Endothelial cell (in vitro differentiated cells): ENCODE results near the gene TJP1. TPM values are rescaled to one million over a fixed set of nuclear protein-coding genes. Genes with fewer than 3 reads are reported as not detected.
A peak's percentile ranks its signal among the peaks of the same experiment; 100 is the strongest.

Experiments used
- DNase-seq: peaks from one replicate; pipeline ENCODE4 v3.0.0; 2021; ENCODE audit warnings: low spot score
- H3K27ac Mint-ChIP-seq: one replicate; pipeline ENCODE4 v1.8.0; 2021; ENCODE audit warnings: mixed read lengths, inconsistent platforms; ENCODE audit not compliant: unreplicated experiment
- H3K27me3 Mint-ChIP-seq: one replicate; pipeline ENCODE4 v1.8.0; 2021; ENCODE audit warnings: mild to moderate bottlenecking, moderate library complexity, mixed read lengths, inconsistent platforms; ENCODE audit not compliant: unreplicated experiment
- H3K36me3 Mint-ChIP-seq: one replicate; pipeline ENCODE4 v1.8.0; 2021; ENCODE audit warnings: mild to moderate bottlenecking, low read depth, mixed read lengths, inconsistent platforms; ENCODE audit not compliant: unreplicated experiment
- H3K4me1 Mint-ChIP-seq: one replicate; pipeline ENCODE4 v1.8.0; 2021; ENCODE audit warnings: mild to moderate bottlenecking, mixed read lengths, inconsistent platforms; ENCODE audit not compliant: unreplicated experiment
- H3K4me3 Mint-ChIP-seq: one replicate; pipeline ENCODE4 v1.8.0; 2021; ENCODE audit warnings: mild to moderate bottlenecking, mixed read lengths, inconsistent platforms; ENCODE audit not compliant: unreplicated experiment
- H3K9me3 Mint-ChIP-seq: one replicate; pipeline ENCODE4 v1.8.0; 2021; ENCODE audit warnings: mixed read lengths, inconsistent platforms; ENCODE audit not compliant: unreplicated experiment
- total RNA-seq: library from RNA; stranded (reverse); fragmentation: NEBNext Ultra II Directional; extraction: Animal tissue kit (Norgen Biotek cat#: 25700); gene quantifications from one replicate; pipeline ENCODE4 v1.2.1, GENCODE V29; 2021; ENCODE audit not compliant: unreplicated experiment
- TF ChIP-seq, protein P1 (sequence below): fragments of 200-600 bp; sonication (generic); IDR thresholded peaks from one replicate; pipeline ENCODE4 v1.5.0; 2021; ENCODE audit warnings: antibody characterized with exemption; ENCODE audit not compliant: unreplicated experiment

Gene TJP1
- total RNA-seq, 1 donor from 2014 or later, result 473 TPM

- Mint-ChIP-seq H3K27ac (peak overlapping the region; percentile 30), H3K4me3 (no peak overlapping the region), H3K27me3 (peaks cover 4% of the 10 kb centered on the region), H3K4me1 (peaks cover 72% of the 10 kb centered on the region), H3K9me3 (no peaks in the 10 kb centered on the region), H3K36me3 (no peaks in the 10 kb centered on the region)
- TF ChIP-seq, protein P1, sequence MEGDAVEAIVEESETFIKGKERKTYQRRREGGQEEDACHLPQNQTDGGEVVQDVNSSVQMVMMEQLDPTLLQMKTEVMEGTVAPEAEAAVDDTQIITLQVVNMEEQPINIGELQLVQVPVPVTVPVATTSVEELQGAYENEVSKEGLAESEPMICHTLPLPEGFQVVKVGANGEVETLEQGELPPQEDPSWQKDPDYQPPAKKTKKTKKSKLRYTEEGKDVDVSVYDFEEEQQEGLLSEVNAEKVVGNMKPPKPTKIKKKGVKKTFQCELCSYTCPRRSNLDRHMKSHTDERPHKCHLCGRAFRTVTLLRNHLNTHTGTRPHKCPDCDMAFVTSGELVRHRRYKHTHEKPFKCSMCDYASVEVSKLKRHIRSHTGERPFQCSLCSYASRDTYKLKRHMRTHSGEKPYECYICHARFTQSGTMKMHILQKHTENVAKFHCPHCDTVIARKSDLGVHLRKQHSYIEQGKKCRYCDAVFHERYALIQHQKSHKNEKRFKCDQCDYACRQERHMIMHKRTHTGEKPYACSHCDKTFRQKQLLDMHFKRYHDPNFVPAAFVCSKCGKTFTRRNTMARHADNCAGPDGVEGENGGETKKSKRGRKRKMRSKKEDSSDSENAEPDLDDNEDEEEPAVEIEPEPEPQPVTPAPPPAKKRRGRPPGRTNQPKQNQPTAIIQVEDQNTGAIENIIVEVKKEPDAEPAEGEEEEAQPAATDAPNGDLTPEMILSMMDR, result no peak
- no peak for DNase-seq
These were observed 44.1 kb upstream of the TJP1 start for GRCh38 chr15:29866337-29866736.

DNA sequence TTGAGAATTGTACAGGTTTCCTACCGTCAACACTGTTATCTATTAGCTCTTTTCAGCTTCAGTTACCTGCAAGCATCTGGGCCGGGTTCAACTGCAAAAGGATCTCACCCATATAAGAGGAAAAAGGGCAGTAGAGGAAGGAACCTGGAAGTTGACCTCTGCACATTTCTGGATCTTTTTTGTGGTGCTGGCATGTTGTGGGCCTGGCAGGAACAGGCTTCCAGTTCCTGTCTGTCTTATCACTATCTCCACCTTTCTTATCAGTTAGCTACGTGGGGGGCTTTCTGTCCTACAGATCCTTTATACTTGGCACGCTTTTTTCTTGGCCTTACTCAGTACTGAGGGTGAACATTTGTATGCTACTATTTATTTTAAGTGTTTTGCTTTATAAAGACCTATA is 42.2 kb upstream of the TJP1 start:
- peak; percentile 26 for DNase-seq
- Mint-ChIP-seq H3K4me1 (peaks cover 64% of the 10 kb centered on the region), H3K36me3 (no peaks in the 10 kb centered on the region), H3K27ac (peak overlapping the region; percentile 93), H3K27me3 (peaks cover 2% of the 10 kb centered on the region), H3K9me3 (no peaks in the 10 kb centered on the region), H3K4me3 (no peak overlapping the region)
- TF ChIP-seq, protein P1, result no peak

DNA sequence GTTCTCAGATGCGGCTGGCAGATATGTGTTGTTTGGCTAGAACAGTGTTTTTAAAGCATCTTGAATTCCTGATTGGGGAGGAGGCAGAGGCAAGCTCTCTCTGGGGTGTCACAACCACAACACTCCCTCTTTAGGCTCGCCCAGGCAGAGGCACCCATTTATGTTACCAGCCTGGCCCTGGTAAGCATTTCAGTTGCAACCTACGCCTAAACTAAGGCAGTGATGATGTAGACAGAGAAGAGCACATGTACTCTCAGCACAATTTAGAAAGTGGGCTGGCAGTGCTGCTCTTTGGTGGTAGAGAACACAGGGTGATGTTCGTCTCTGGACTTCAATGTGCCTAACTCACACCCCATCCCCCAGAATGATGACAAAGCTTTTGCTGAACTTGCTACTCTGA is 41.2 kb upstream of the TJP1 start:
- peak overlapping the region; percentile 86 for H3K27ac Mint-ChIP-seq
- no peaks in the 10 kb centered on the region for H3K9me3 Mint-ChIP-seq

DNA sequence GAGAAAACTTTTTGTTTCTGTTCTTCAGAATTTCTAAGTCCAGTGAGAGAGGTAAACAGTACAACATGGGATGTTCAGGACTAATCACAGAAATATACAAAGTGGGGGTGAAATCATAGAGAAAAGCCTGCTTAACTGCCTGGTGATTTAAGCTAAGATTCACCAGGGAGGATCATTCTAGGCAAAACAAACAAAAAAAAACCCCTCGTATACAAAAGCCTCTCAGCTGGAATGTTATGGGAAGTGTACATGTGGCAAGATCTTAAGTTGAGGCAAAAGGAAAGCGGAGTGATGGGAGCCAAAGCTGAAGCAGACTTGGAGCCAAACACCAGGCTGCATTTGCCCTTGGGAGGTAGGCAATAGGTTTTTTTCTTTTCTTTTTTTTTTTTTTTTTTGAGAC is 40.0 kb upstream of the TJP1 start:
- H3K27ac Mint-ChIP-seq, result peak overlapping the region; percentile 76
- no peaks in the 10 kb centered on the region for H3K36me3 Mint-ChIP-seq
- peak overlapping the region; percentile 60 for H3K4me3 Mint-ChIP-seq
- peaks cover 52% of the 10 kb centered on the region for H3K4me1 Mint-ChIP-seq
- peaks cover 2% of the 10 kb centered on the region for H3K27me3 Mint-ChIP-seq
- TF ChIP-seq, protein P1, result no peak
- H3K9me3 Mint-ChIP-seq, result no peaks in the 10 kb centered on the region
- no peak for DNase-seq

More for the DNA sequence above, 41.2 kb upstream of the TJP1 start:
- Mint-ChIP-seq H3K27me3 (peaks cover 2% of the 10 kb centered on the region), H3K36me3 (no peaks in the 10 kb centered on the region), H3K4me3 (no peak overlapping the region), H3K4me1 (peaks cover 55% of the 10 kb centered on the region)
- DNase-seq, result no peak
- TF ChIP-seq, protein P1, result no peak

- no peak for DNase-seq
- H3K4me3 Mint-ChIP-seq, result no peak overlapping the region
- H3K9me3 Mint-ChIP-seq, result no peaks in the 10 kb centered on the region
- H3K27ac Mint-ChIP-seq, result no peak overlapping the region
- H3K4me1 Mint-ChIP-seq, result peaks cover 41% of the 10 kb centered on the region
- H3K36me3 Mint-ChIP-seq, result no peaks in the 10 kb centered on the region
- peaks cover 2% of the 10 kb centered on the region for H3K27me3 Mint-ChIP-seq
- TF ChIP-seq, protein P1, result no peak
These were observed 38.6 kb upstream of the TJP1 start for GRCh38 chr15:29860872-29861271.
